ENCODE measurements around the gene MS4A5. TPM values are rescaled to one million over a fixed set of nuclear protein-coding genes. Genes with fewer than 3 reads are reported as not detected.

Gene MS4A5
- total RNA-seq, 1 experiment from 2014 or later: not detected

- Histone ChIP-seq H3K27me3 (ENCODE audit: insufficient read depth, low read length) (no peaks in the 10 kb centered on the region), H3K9ac (ENCODE audit: extremely low read depth, insufficient read length, low read length) (no peak overlapping the region), H3K79me1 (ENCODE audit: insufficient read depth, low read depth, low read length, poor library complexity, severe bottlenecking) (no peaks in the 10 kb centered on the region), H3K4me1 (ENCODE audit: insufficient read depth, low read length) (no peaks in the 10 kb centered on the region), H3K23ac (ENCODE audit: insufficient read length, low read depth, low read length) (no peak overlapping the region), H3K27ac (ENCODE audit: insufficient read length, low read depth, low read length) (no peak overlapping the region), H3K23me2 (ENCODE audit: insufficient read length, low read depth, low read length, poor library complexity, severe bottlenecking) (no peaks in the 10 kb centered on the region), H4K20me1 (ENCODE audit: control insufficient read depth, insufficient read depth, insufficient read length) (no peaks in the 10 kb centered on the region), H3T11ph (ENCODE audit: low read length) (no peak overlapping the region), H2BK15ac (ENCODE audit: low read depth, low read length) (no peak overlapping the region), H2BK5ac (ENCODE audit: insufficient read length, low read length) (no peak overlapping the region), H3K56ac (ENCODE audit: insufficient read length, low read depth, low read length) (no peak overlapping the region), H4K91ac (ENCODE audit: insufficient read length, low read depth, low read length) (no peak overlapping the region), H4K5ac (ENCODE audit: insufficient read length, low read depth, low read length) (no peak overlapping the region), H3K79me2 (ENCODE audit: insufficient read depth, low read length) (no peaks in the 10 kb centered on the region), H3K9me3 (ENCODE audit: control insufficient read depth, low read depth, low read length) (no peaks in the 10 kb centered on the region), H3K4ac (ENCODE audit: low read depth, low read length) (no peak overlapping the region), H2AFZ (ENCODE audit: low read length) (no peak overlapping the region), H4K8ac (replicated peaks; ENCODE audit: insufficient read length, low read depth, low read length) (no peak overlapping the region), H3K4me2 (ENCODE audit: insufficient read depth, insufficient read length, low read length) (no peak overlapping the region), H2AK5ac (ENCODE audit: insufficient read length, low read length) (no peak overlapping the region), H3K14ac (ENCODE audit: insufficient read depth, low read length) (no peak overlapping the region), H2BK20ac (ENCODE audit: low read depth, low read length, poor library complexity, severe bottlenecking) (no peak overlapping the region), H2BK120ac (ENCODE audit: low read depth, low read length, poor library complexity, severe bottlenecking) (no peak overlapping the region), H2BK12ac (ENCODE audit: insufficient read length, low read depth, low read length) (no peak overlapping the region), H3K18ac (ENCODE audit: insufficient read length, low read depth, low read length) (no peak overlapping the region)
- H3K9me3 Mint-ChIP-seq: peaks cover 0 to 1% of the 10 kb centered on the region in 2 experiments; a peak in 1 of 5 replicates
- H3K4me3 Mint-ChIP-seq: no peak overlapping the region
- peaks cover 6 to 13% of the 10 kb centered on the region in 2 experiments for H3K4me1 Mint-ChIP-seq
- H3K27me3 Mint-ChIP-seq (ENCODE audit: low read depth): no peaks in the 10 kb centered on the region
- H3K36me3 Mint-ChIP-seq (ENCODE audit: insufficient read depth in 1 of 3, low read depth in 3 of 3): no peaks in the 10 kb centered on the region
- TF ChIP-seq CTCF (conservative IDR thresholded peaks at IDR 0.05): no peak
- H3K27ac Mint-ChIP-seq: no peak overlapping the region
- WGBS (ENCODE audit: extremely low coverage, insufficient read length, low lambda C conversion rate): no CpG with 5 or more reads among the region's 2 CpGs
- no peak for DNase-seq
Observed at GRCh38 chr11:60392361-60392760, 37.0 kb upstream of the MS4A5 start.

Measured in H9 (cell line).